Fibroblast of upper back skin (primary cell): ENCODE results near the gene CDKN2B.

Source experiments
- DNase-seq: peaks from one replicate; pipeline ENCODE4 v3.0.0-alpha.2; 2013

The CDKN2B gene

GRCh38 chr9:22033012-22033630 is 24.0 kb upstream of the CDKN2B start:
- DNase-seq: no peak

GRCh38 chr9:22031655-22032411 is 22.7 kb upstream of the CDKN2B start:
- DNase-seq: no peak

GRCh38 chr9:22030101-22030598 is 21.0 kb upstream of the CDKN2B start:
- peak; percentile 46 for DNase-seq

- no peak for DNase-seq
These were observed 20.1 kb upstream of the CDKN2B start for GRCh38 chr9:22029231-22029630.

- DNase-seq: no peak
These were observed 19.3 kb upstream of the CDKN2B start for GRCh38 chr9:22028394-22028793.

GRCh38 chr9:22026696-22027095 is 17.6 kb upstream of the CDKN2B start:
- DNase-seq: no peak

- no peak for DNase-seq
These were observed 13.3 kb upstream of the CDKN2B start for GRCh38 chr9:22022396-22022795.

GRCh38 chr9:22010866-22011625 is 1.9 kb upstream of the CDKN2B start:
- peak; percentile 51 for DNase-seq

- DNase-seq: no peak
These were observed 382 bp upstream of the CDKN2B start for GRCh38 chr9:22009506-22009867.

- no peak for DNase-seq
These were observed 755 bp downstream of the CDKN2B start for GRCh38 chr9:22008384-22008716.

- peak; percentile 39 for DNase-seq
These were observed 3.2 kb downstream of the CDKN2B start for GRCh38 chr9:22005702-22006606.

- DNase-seq: peak; percentile 12
These were observed 3.9 kb downstream of the CDKN2B start for GRCh38 chr9:22005021-22005701.

GRCh38 chr9:22002038-22002437 is 7.1 kb downstream of the CDKN2B start:
- DNase-seq: no peak

GRCh38 chr9:21998026-21998425 is 11.1 kb downstream of the CDKN2B start:
- no peak for DNase-seq

- DNase-seq: no peak
These were observed 11.6 kb downstream of the CDKN2B start for GRCh38 chr9:21997480-21997879.

- DNase-seq: no peak
These were observed 12.2 kb downstream of the CDKN2B start for GRCh38 chr9:21996858-21997257.

GRCh38 chr9:21996438-21996837 is 12.7 kb downstream of the CDKN2B start:
- DNase-seq: no peak

GRCh38 chr9:21995666-21996398 is 13.3 kb downstream of the CDKN2B start:
- no peak for DNase-seq

GRCh38 chr9:21995006-21995665 is 14.0 kb downstream of the CDKN2B start:
- peak; percentile 48 for DNase-seq

- DNase-seq: peak; percentile 61
These were observed 14.5 kb downstream of the CDKN2B start, which contains the start of gene CDKN2B-AS1 for GRCh38 chr9:21994556-21995005. Gene CDKN2B-AS1, plus strand, starts transcription at chr9:21994791.
